H1 (cell line): ENCODE results near the gene DNAJC7. TPM values are rescaled to one million over a fixed set of nuclear protein-coding genes. Genes with fewer than 3 reads are reported as not detected.

Experiments used
- CTCF ChIA-PET: fragments of 300-600 bp; sonication (Branson Sonifier 250); formaldehyde crosslinking; loops from one replicate; lab custom pipeline; 2021; ENCODE audit not compliant: partially characterized antibody; lab: Charles Lee
- POLR2A ChIA-PET: fragments of 300-600 bp; sonication (Branson Sonifier 250); formaldehyde crosslinking; loops from one replicate; lab custom pipeline; 2021; ENCODE audit warnings: inconsistent platforms; ENCODE audit not compliant: partially characterized antibody; lab: Charles Lee
- DNase-seq, 2 experiments: peaks; one replicate each; pipeline versions ENCODE4 v3.0.0 to v3.0.0-alpha.2; 2010 to 2022; ENCODE audit warnings: low spot score in 2 of 2, low read depth in 1 of 2, mixed read lengths in 1 of 2
- FAIRE-seq: peaks from 2 replicates; lab custom pipeline; 2011; peaks lifted over from hg19 to GRCh38; lab: Jason Lieb, UNC
- H2AFZ ChIP-seq: 2 replicates; pipeline ENCODE4 v1.8.1; 2012; ENCODE audit warnings: low read length, inconsistent platforms
- H2AK5ac ChIP-seq: 2 replicates; pipeline ENCODE4 v1.6.1; 2013; ENCODE audit warnings: low read depth, low read length
- H2BK120ac ChIP-seq: replicated peaks from 2 replicates; pipeline ENCODE3; 2013; ENCODE audit warnings: low read depth, low read length, inconsistent platforms
- H2BK12ac ChIP-seq: 2 replicates; pipeline ENCODE4 v1.6.1; 2013; ENCODE audit warnings: low read depth, low read length
- H2BK15ac ChIP-seq: 2 replicates; pipeline ENCODE4 v1.6.1; 2013; ENCODE audit warnings: low read length
- H2BK20ac ChIP-seq: 2 replicates; pipeline ENCODE4 v1.6.1; 2013; ENCODE audit warnings: low read length
- H2BK5ac ChIP-seq: 2 replicates; pipeline ENCODE4 v1.6.1; 2013; ENCODE audit warnings: low read depth, low read length
- H3K14ac ChIP-seq: 2 replicates; pipeline ENCODE4 v1.6.1; 2013; ENCODE audit warnings: inconsistent platforms; ENCODE audit not compliant: insufficient read length
- H3K18ac ChIP-seq: 2 replicates; pipeline ENCODE4 v1.6.1; 2013; ENCODE audit warnings: low read length; ENCODE audit errors: extremely low read depth
- H3K23ac ChIP-seq: 2 replicates; pipeline ENCODE4 v1.6.1; 2013; ENCODE audit warnings: inconsistent platforms; ENCODE audit not compliant: insufficient read length
- H3K23me2 ChIP-seq: 2 replicates; pipeline ENCODE4 v1.6.1; 2013; ENCODE audit warnings: low read depth, low read length
- H3K27ac ChIP-seq: 2 replicates; pipeline ENCODE4 v1.6.1; 2011; ENCODE audit warnings: low read depth, low read length, inconsistent platforms
- H3K27me3 ChIP-seq, 4 experiments: replicated peaks in 1 of 4; 1 replicate in 1 of 4; 2 replicates in 3 of 4; pipeline versions ENCODE4 v1.6.1 to v1.8.1; 2011 to 2013; ENCODE audit warnings: low read length in 3 of 4, mild to moderate bottlenecking in 3 of 4, inconsistent platforms in 2 of 4, mixed read lengths in 2 of 4, moderate library complexity in 1 of 4; ENCODE audit not compliant: control insufficient read depth in 3 of 4, insufficient read depth in 3 of 4; ENCODE audit errors: extremely low read depth in 1 of 4
- H3K36me3 ChIP-seq, 4 experiments: 2 replicates each; pipeline versions ENCODE4 v1.6.1 to v1.8.1; 2011 to 2013; ENCODE audit warnings: mild to moderate bottlenecking in 4 of 4, low read length in 3 of 4, moderate library complexity in 2 of 4, control low read depth in 1 of 4, inconsistent platforms in 1 of 4; ENCODE audit not compliant: insufficient read depth in 4 of 4, control insufficient read depth in 2 of 4
- H3K4ac ChIP-seq: replicated peaks from 2 replicates; pipeline ENCODE3; 2013; ENCODE audit warnings: low read length, low read depth, mixed read lengths, inconsistent platforms; ENCODE audit not compliant: insufficient read length
- H3K4me1 ChIP-seq, 4 experiments: replicated peaks in 1 of 4; 1 replicate in 1 of 4; 2 replicates in 3 of 4; pipeline versions ENCODE4 v1.6.1 to v1.8.1; 2011 to 2013; ENCODE audit warnings: low read length in 3 of 4, inconsistent platforms in 2 of 4, mixed read lengths in 1 of 4; ENCODE audit not compliant: insufficient read depth in 4 of 4, control insufficient read depth in 3 of 4
- H3K4me2 ChIP-seq, 2 experiments: 2 replicates each; pipeline versions ENCODE4 v1.6.1 to v1.8.1; 2011 to 2013; ENCODE audit warnings: low read depth in 2 of 2, low read length in 2 of 2, control low read depth in 1 of 2, inconsistent platforms in 1 of 2, mild to moderate bottlenecking in 1 of 2; ENCODE audit not compliant: insufficient read depth in 1 of 2
- H3K4me3 ChIP-seq, 4 experiments: fragments of 200-600, 300-600 bp in 1 of 4; sonication (generic), shearing (Covaris generic), sonication (Bioruptor Twin) in 1 of 4; 2 replicates each; pipeline versions ENCODE4 v1.5.1 to v1.8.1; 2011 to 2016; ENCODE audit warnings: low read length in 4 of 4, low read depth in 3 of 4, control low read depth in 2 of 4, inconsistent platforms in 2 of 4, mild to moderate bottlenecking in 2 of 4, mixed read lengths in 1 of 4, moderate library complexity in 1 of 4; ENCODE audit not compliant: insufficient read depth in 2 of 4; ENCODE audit errors: extremely low read depth in 1 of 4
- H3K56ac ChIP-seq: replicated peaks from 2 replicates; pipeline ENCODE3; 2013; ENCODE audit warnings: low read depth, mild to moderate bottlenecking, mixed read lengths, low read length, inconsistent platforms; ENCODE audit not compliant: insufficient read length
- H3K79me1 ChIP-seq: 2 replicates; pipeline ENCODE4 v1.6.1; 2013; ENCODE audit warnings: low read depth, low read length, control low read depth
- H3K79me2 ChIP-seq, 2 experiments: 2 replicates each; pipeline versions ENCODE4 v1.6.1 to v1.8.1; 2012 to 2013; ENCODE audit warnings: low read length in 2 of 2, mild to moderate bottlenecking in 2 of 2, inconsistent platforms in 1 of 2; ENCODE audit not compliant: insufficient read depth in 2 of 2, control insufficient read depth in 1 of 2
- H3K9ac ChIP-seq, 4 experiments: replicated peaks in 1 of 4; 1 replicate in 1 of 4; 2 replicates in 3 of 4; pipeline versions ENCODE4 v1.6.1 to v1.8.1; 2011 to 2013; ENCODE audit warnings: low read depth in 3 of 4, low read length in 3 of 4, control low read depth in 2 of 4, mild to moderate bottlenecking in 2 of 4, moderate library complexity in 2 of 4, inconsistent platforms in 1 of 4; ENCODE audit errors: extremely low read depth in 1 of 4
- H3K9me3 ChIP-seq, 2 experiments: 2 replicates each; pipeline versions ENCODE4 v1.6.1 to v1.8.1; 2012 to 2013; ENCODE audit warnings: mild to moderate bottlenecking in 2 of 2, moderate library complexity in 2 of 2, control low read depth in 1 of 2, inconsistent platforms in 1 of 2, low read depth in 1 of 2, low read length in 1 of 2, mixed read lengths in 1 of 2; ENCODE audit not compliant: insufficient read depth in 2 of 2
- H4K20me1 ChIP-seq, 2 experiments: replicated peaks in 1 of 2; 2 replicates each; pipeline versions ENCODE3 to v1.8.1; 2011 to 2013; ENCODE audit warnings: inconsistent platforms in 2 of 2, low read length in 2 of 2, mild to moderate bottlenecking in 1 of 2; ENCODE audit not compliant: insufficient read depth in 2 of 2, control insufficient read depth in 1 of 2
- H4K5ac ChIP-seq: 2 replicates; pipeline ENCODE4 v1.6.1; 2013; ENCODE audit warnings: low read length, low read depth, mixed read lengths, inconsistent platforms; ENCODE audit not compliant: insufficient read length
- H4K8ac ChIP-seq: 2 replicates; pipeline ENCODE4 v1.8.0; 2013; ENCODE audit warnings: mild to moderate bottlenecking, moderate library complexity, low read length, inconsistent platforms; ENCODE audit not compliant: insufficient read depth; ENCODE audit errors: extremely low read depth
- H4K91ac ChIP-seq: replicated peaks from 2 replicates; pipeline ENCODE3; 2013; ENCODE audit warnings: low read length, mixed read lengths, inconsistent platforms; ENCODE audit not compliant: insufficient read length
- KDM4A ChIP-seq: IDR thresholded peaks from one replicate; pipeline ENCODE4 v1.7.1; 2012; ENCODE audit warnings: low read depth, mild to moderate bottlenecking, moderate library complexity, low read length, inconsistent platforms; ENCODE audit not compliant: severe bottlenecking
- POLR2A ChIP-seq, 2 experiments: IDR thresholded peaks; 1 replicate in 1 of 2; 2 replicates in 1 of 2; pipeline ENCODE4 v1.6.1; 2011; ENCODE audit warnings: low read depth in 2 of 2, low read length in 2 of 2, mild to moderate bottlenecking in 2 of 2; ENCODE audit errors: control extremely low read depth in 1 of 2
- RFX5 ChIP-seq: IDR thresholded peaks from 2 replicates; pipeline ENCODE4 v1.6.1; 2011; ENCODE audit warnings: low read depth, low read length, improper control_type of control experiment, borderline replicate concordance
- SP1 ChIP-seq: IDR thresholded peaks from 2 replicates; pipeline ENCODE4 v1.6.1; 2011; ENCODE audit warnings: low read depth, low read length
- WGBS, 2 experiments: shearing (Covaris generic) in 1 of 2; methylation state at CpG; one replicate each; pipeline versions ENCODE4 v1.1.6 to v1.1.7; 2013 to 2015; ENCODE audit warnings: low lambda C conversion rate in 2 of 2, mixed read lengths in 2 of 2, inconsistent platforms in 1 of 2, low coverage in 1 of 2, missing lambda C conversion rate in 1 of 2; ENCODE audit not compliant: insufficient replicate concordance in 2 of 2, insufficient coverage in 1 of 2, insufficient read length in 1 of 2; ENCODE audit errors: extremely low coverage in 1 of 2, missing lambda C conversion rate in 1 of 2; 5-methylcytosine and 5-hydroxymethylcytosine counted together
- polyA plus RNA-seq, 7 experiments: library from polyadenylated mRNA; depleted of rRNA in 3 of 7; stranded (reverse) in 5 of 7; unstranded in 2 of 7; fragments of >200 nt in 5 of 7; fragments of 200-250 nt in 2 of 7; gene quantifications; 1 replicate in 5 of 7; 2 replicates in 1 of 7; 4 replicates in 1 of 7; pipeline versions ENCODE4 v1.2.1 to v1.2.3, GENCODE V29; 2011 to 2013; ENCODE audit warnings: missing spikeins in 2 of 7, mixed read lengths in 2 of 7
- total RNA-seq: library from RNA; stranded (reverse); fragmentation: NEBNext Ultra II Directional; extraction: Animal tissue kit (Norgen Biotek cat#: 25700); gene quantifications from 2 replicates; pipeline ENCODE4 v1.2.1, GENCODE V29; 2021
- TF ChIP-seq, protein P1 (sequence below): IDR thresholded peaks from 2 replicates; pipeline ENCODE4 v1.6.1; 2012; ENCODE audit warnings: low read length, inconsistent platforms

Gene DNAJC7
- total and polyA plus RNA-seq, 2 of the 8 experiments (the other 6 are each of a cell fraction or from before 2014, with no cell fraction given), result 31.0 to 148 TPM

DNA sequence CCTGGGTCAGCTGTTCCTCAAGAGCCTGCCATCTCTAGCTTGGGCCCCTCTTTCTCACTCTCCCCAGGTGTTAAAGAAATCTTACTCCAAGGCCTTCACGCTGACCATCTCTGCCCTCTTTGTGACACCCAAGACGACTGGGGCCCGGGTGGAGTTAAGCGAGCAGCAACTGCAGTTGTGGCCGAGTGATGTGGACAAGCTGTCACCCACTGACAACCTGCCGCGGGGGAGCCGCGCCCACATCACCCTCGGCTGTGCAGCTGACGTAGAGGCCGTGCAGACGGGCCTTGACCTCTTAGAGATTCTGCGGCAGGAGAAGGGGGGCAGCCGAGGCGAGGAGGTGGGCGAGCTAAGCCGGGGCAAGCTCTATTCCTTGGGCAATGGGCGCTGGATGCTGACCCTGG, 43.8 kb downstream of the DNAJC7 start:
- Histone ChIP-seq H3K9ac (no peak overlapping the region), H3K4me3 (no peak overlapping the region)
- TF ChIP-seq SP1, result no peak
- TF ChIP-seq, protein P1, sequence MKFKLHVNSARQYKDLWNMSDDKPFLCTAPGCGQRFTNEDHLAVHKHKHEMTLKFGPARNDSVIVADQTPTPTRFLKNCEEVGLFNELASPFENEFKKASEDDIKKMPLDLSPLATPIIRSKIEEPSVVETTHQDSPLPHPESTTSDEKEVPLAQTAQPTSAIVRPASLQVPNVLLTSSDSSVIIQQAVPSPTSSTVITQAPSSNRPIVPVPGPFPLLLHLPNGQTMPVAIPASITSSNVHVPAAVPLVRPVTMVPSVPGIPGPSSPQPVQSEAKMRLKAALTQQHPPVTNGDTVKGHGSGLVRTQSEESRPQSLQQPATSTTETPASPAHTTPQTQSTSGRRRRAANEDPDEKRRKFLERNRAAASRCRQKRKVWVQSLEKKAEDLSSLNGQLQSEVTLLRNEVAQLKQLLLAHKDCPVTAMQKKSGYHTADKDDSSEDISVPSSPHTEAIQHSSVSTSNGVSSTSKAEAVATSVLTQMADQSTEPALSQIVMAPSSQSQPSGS, result no peak
- 0 out of 3 replicates have a peak, but pooled peaks of 1 of the 2 experiments have one; percentile 7 for TF ChIP-seq POLR2A (IDR thresholded peaks at IDR 0.05; ENCODE audit: control extremely low read depth in 1 of 2, low read depth in 2 of 2, low read length in 2 of 2)
- no peak for TF ChIP-seq KDM4A
- TF ChIP-seq RFX5, result no peak

More for the DNA sequence above, 43.8 kb downstream of the DNAJC7 start:
- Histone ChIP-seq H2BK15ac (no peak overlapping the region), H3K79me1 (peaks cover 3% of the 10 kb centered on the region; the same call in 1 of the 2 replicates), H2BK5ac (no peak overlapping the region), H2BK120ac (no peak overlapping the region), H4K20me1 (peaks cover 2 to 17% of the 10 kb centered on the region in 2 experiments), H3K4me2 (no peak overlapping the region), H3K79me2 (no peaks in the 10 kb centered on the region), H3K27me3 (no peaks in the 10 kb centered on the region), H2AK5ac (no peak overlapping the region), H2BK12ac (no peak overlapping the region), H3K23me2 (no peaks in the 10 kb centered on the region; the same call in 1 of the 2 replicates), H4K8ac (0 out of 2 replicates have a peak overlapping the region, but pooled peaks have one; percentile 14), H3K27ac (no peak overlapping the region), H4K5ac (no peak overlapping the region), H2BK20ac (no peak overlapping the region), H3K18ac (no peak overlapping the region), H3K4ac (no peak overlapping the region), H3K23ac (no peak overlapping the region), H3K56ac (no peak overlapping the region), H3K36me3 (peaks cover 32 to 63% (median 61%) of the 10 kb centered on the region in 4 experiments), H2AFZ (no peak overlapping the region), H3K14ac (no peak overlapping the region), H3K9me3 (no peaks in the 10 kb centered on the region), H3K4me1 (no peaks in the 10 kb centered on the region), H4K91ac (no peak overlapping the region)
- ChIA-PET CTCF (interaction anchor here (6.5 kb wide), 1 partner anchor 10 kb away, joined by 60 read pairs; the partner anchor contains the start of gene CNP), POLR2A (interaction anchor here (0.7 to 1.9 kb wide), 5 partner anchors 11 to 34 kb away, joined by 3 to 6 read pairs (median 4); no protein-coding TSS in a partner anchor)
- FAIRE-seq (no peak), DNase-seq (no peak)
- 85% methylated on average over 13 of the region's 19 CpGs; no CpG with 5 or more reads in 1 of the 2 experiments for WGBS, 2 experiments
